SK-N-SH (cell line): ENCODE results near the gene MMP8.

ENCODE experiments used
- EZH2phosphoT487 ChIP-seq: fragments of 200-600 bp; sonication (generic); IDR thresholded peaks from 2 replicates; pipeline ENCODE4 v1.6.1; 2017; ENCODE audit warnings: low read depth, mixed run types, mild to moderate bottlenecking, antibody characterized with exemption, moderate library complexity, borderline replicate concordance
- GABPA ChIP-seq: IDR thresholded peaks from 2 replicates; pipeline ENCODE4 v1.4.0; 2012; ENCODE audit warnings: low read depth, mild to moderate bottlenecking
- POLR2AphosphoS5 ChIP-seq: IDR thresholded peaks from 2 replicates; pipeline ENCODE4 v1.6.1; 2012; ENCODE audit warnings: low read depth, low read length
- USF1 ChIP-seq: IDR thresholded peaks from 2 replicates; pipeline ENCODE4 v1.4.0; 2012; ENCODE audit warnings: low read depth, borderline replicate concordance
- YY1 ChIP-seq: IDR thresholded peaks from 2 replicates; pipeline ENCODE4 v1.4.0; 2012; ENCODE audit warnings: low read depth, mild to moderate bottlenecking
- ZBTB33 ChIP-seq: IDR thresholded peaks from 2 replicates; pipeline ENCODE4 v1.4.0; 2012; ENCODE audit warnings: low read depth, borderline replicate concordance
- TF ChIP-seq, protein P1 (sequence below): fragments of 200-600 bp; sonication (generic); IDR thresholded peaks from 2 replicates; pipeline ENCODE4 v1.6.1; 2017; ENCODE audit warnings: antibody characterized with exemption, mild to moderate bottlenecking, moderate library complexity
- TF ChIP-seq, protein P2 (sequence below): IDR thresholded peaks from 2 replicates; pipeline ENCODE4 v1.6.1; 2012; ENCODE audit warnings: mild to moderate bottlenecking, low read depth, low read length, moderate library complexity

GRCh38 chr11:102664001-102664752 lies 60.6 kb downstream of the MMP8 start:
- TF ChIP-seq, protein P1, sequence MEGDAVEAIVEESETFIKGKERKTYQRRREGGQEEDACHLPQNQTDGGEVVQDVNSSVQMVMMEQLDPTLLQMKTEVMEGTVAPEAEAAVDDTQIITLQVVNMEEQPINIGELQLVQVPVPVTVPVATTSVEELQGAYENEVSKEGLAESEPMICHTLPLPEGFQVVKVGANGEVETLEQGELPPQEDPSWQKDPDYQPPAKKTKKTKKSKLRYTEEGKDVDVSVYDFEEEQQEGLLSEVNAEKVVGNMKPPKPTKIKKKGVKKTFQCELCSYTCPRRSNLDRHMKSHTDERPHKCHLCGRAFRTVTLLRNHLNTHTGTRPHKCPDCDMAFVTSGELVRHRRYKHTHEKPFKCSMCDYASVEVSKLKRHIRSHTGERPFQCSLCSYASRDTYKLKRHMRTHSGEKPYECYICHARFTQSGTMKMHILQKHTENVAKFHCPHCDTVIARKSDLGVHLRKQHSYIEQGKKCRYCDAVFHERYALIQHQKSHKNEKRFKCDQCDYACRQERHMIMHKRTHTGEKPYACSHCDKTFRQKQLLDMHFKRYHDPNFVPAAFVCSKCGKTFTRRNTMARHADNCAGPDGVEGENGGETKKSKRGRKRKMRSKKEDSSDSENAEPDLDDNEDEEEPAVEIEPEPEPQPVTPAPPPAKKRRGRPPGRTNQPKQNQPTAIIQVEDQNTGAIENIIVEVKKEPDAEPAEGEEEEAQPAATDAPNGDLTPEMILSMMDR = peak; percentile 47
- TF ChIP-seq POLR2AphosphoS5 (no peak), USF1 (no peak), YY1 (no peak), GABPA (no peak), ZBTB33 (no peak), EZH2phosphoT487 (no peak)
- TF ChIP-seq, protein P2, sequence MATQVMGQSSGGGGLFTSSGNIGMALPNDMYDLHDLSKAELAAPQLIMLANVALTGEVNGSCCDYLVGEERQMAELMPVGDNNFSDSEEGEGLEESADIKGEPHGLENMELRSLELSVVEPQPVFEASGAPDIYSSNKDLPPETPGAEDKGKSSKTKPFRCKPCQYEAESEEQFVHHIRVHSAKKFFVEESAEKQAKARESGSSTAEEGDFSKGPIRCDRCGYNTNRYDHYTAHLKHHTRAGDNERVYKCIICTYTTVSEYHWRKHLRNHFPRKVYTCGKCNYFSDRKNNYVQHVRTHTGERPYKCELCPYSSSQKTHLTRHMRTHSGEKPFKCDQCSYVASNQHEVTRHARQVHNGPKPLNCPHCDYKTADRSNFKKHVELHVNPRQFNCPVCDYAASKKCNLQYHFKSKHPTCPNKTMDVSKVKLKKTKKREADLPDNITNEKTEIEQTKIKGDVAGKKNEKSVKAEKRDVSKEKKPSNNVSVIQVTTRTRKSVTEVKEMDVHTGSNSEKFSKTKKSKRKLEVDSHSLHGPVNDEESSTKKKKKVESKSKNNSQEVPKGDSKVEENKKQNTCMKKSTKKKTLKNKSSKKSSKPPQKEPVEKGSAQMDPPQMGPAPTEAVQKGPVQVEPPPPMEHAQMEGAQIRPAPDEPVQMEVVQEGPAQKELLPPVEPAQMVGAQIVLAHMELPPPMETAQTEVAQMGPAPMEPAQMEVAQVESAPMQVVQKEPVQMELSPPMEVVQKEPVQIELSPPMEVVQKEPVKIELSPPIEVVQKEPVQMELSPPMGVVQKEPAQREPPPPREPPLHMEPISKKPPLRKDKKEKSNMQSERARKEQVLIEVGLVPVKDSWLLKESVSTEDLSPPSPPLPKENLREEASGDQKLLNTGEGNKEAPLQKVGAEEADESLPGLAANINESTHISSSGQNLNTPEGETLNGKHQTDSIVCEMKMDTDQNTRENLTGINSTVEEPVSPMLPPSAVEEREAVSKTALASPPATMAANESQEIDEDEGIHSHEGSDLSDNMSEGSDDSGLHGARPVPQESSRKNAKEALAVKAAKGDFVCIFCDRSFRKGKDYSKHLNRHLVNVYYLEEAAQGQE = no peak
